HepG2 (cell line): ENCODE results near the gene CPNE1. TPM values are rescaled to one million over a fixed set of nuclear protein-coding genes. Genes with fewer than 3 reads are reported as not detected.
A peak's percentile ranks its signal among the peaks of the same experiment; 100 is the strongest.

Experiments
- ASH2L ChIP-seq: fragments of 300-600, 200-600 bp; sonication (generic); IDR thresholded peaks from 2 replicates; pipeline ENCODE4 v1.7.0; 2017; ENCODE audit warnings: low read depth, mild to moderate bottlenecking, moderate library complexity, mixed read lengths, low read length; ENCODE audit not compliant: insufficient read length
- ATRX ChIP-seq: sonication (generic); formaldehyde crosslinking; IDR thresholded peaks from 2 replicates; pipeline ENCODE4 v1.4.0; 2020; ENCODE audit warnings: missing genetic modification reagents, borderline replicate concordance
- BCLAF1 ChIP-seq: fragments of 450-650 bp; IDR thresholded peaks from 2 replicates; pipeline ENCODE4 v1.6.1; 2017; ENCODE audit warnings: mild to moderate bottlenecking
- CEBPB ChIP-seq: IDR thresholded peaks from 2 replicates; pipeline ENCODE4 v1.6.1; 2011; ENCODE audit warnings: low read depth, low read length, improper control_type of control experiment, borderline replicate concordance
- DDIT3 ChIP-seq: sonication (generic); formaldehyde crosslinking; IDR thresholded peaks from 2 replicates; pipeline ENCODE4 v1.4.0; 2020; ENCODE audit warnings: mild to moderate bottlenecking, missing genetic modification reagents
- DNMT1 ChIP-seq: sonication (generic); formaldehyde crosslinking; IDR thresholded peaks from 2 replicates; pipeline ENCODE4 v1.5.1; 2020; ENCODE audit warnings: mild to moderate bottlenecking, missing genetic modification reagents
- DPF2 ChIP-seq: sonication (generic); formaldehyde crosslinking; IDR thresholded peaks from 2 replicates; pipeline ENCODE4 v1.4.0; 2020; ENCODE audit warnings: mild to moderate bottlenecking, low read depth, missing genetic modification reagents, borderline replicate concordance
- DRAP1 ChIP-seq: IDR thresholded peaks from 2 replicates; pipeline ENCODE4 v1.6.1; 2016; ENCODE audit warnings: missing genetic modification reagents, missing compliant biosample characterization
- EED ChIP-seq: sonication (generic); formaldehyde crosslinking; IDR thresholded peaks from 2 replicates; pipeline ENCODE4 v1.5.0; 2020; ENCODE audit warnings: mild to moderate bottlenecking, missing genetic modification reagents
- ERF ChIP-seq: IDR thresholded peaks from 2 replicates; pipeline ENCODE4 v1.6.1; 2018; ENCODE audit warnings: missing biosample characterization, missing genetic modification reagents
- ETS1 ChIP-seq: sonication (generic); formaldehyde crosslinking; IDR thresholded peaks from 2 replicates; pipeline ENCODE4 v1.4.0; 2020; ENCODE audit warnings: missing genetic modification reagents
- ETV5 ChIP-seq: IDR thresholded peaks from 2 replicates; pipeline ENCODE4 v1.6.1; 2018; ENCODE audit warnings: missing biosample characterization, missing genetic modification reagents, inconsistent platforms, borderline replicate concordance
- FIP1L1 ChIP-seq: fragments of 200-400 bp; formaldehyde crosslinking; IDR thresholded peaks from 2 replicates; pipeline ENCODE4 v1.6.1; 2018; ENCODE audit warnings: low read depth, mild to moderate bottlenecking, low read length, moderate library complexity, borderline replicate concordance; ENCODE audit not compliant: insufficient read depth
- HOXD1 ChIP-seq: sonication (generic); formaldehyde crosslinking; IDR thresholded peaks from 2 replicates; pipeline ENCODE4 v1.5.0; 2020; ENCODE audit warnings: missing genetic modification reagents
- KLF6 ChIP-seq: IDR thresholded peaks from 2 replicates; pipeline ENCODE4 v1.8.0; 2016; ENCODE audit warnings: missing biosample characterization, missing genetic modification reagents
- MAF1 ChIP-seq: sonication (generic); formaldehyde crosslinking; IDR thresholded peaks from 2 replicates; pipeline ENCODE4 v1.5.0; 2020; ENCODE audit warnings: missing genetic modification reagents, borderline replicate concordance
- SRF ChIP-seq: IDR thresholded peaks from 2 replicates; pipeline ENCODE4 v1.6.1; 2011; ENCODE audit warnings: mild to moderate bottlenecking, low read depth, low read length, moderate library complexity
- XBP1 ChIP-seq: sonication (generic); formaldehyde crosslinking; IDR thresholded peaks from 2 replicates; pipeline ENCODE4 v1.5.0; 2020; ENCODE audit warnings: missing genetic modification reagents
- ZNF205 ChIP-seq: IDR thresholded peaks from 2 replicates; pipeline ENCODE4 v1.6.1; 2018; ENCODE audit warnings: missing biosample characterization, missing genetic modification reagents
- ZNF207 ChIP-seq: fragments of 450-650 bp; IDR thresholded peaks from 2 replicates; pipeline ENCODE4 v1.6.1; 2016; ENCODE audit warnings: antibody characterized with exemption, borderline replicate concordance
- ZNF274 ChIP-seq: sonication (generic); formaldehyde crosslinking; IDR thresholded peaks from 2 replicates; pipeline ENCODE4 v1.5.1; 2020; ENCODE audit warnings: mild to moderate bottlenecking, missing genetic modification reagents
- ZNF343 ChIP-seq: sonication (generic); formaldehyde crosslinking; IDR thresholded peaks from 2 replicates; pipeline ENCODE4 v1.4.0; 2020; ENCODE audit warnings: mild to moderate bottlenecking, missing genetic modification reagents
- ZNF703 ChIP-seq: sonication (generic); formaldehyde crosslinking; IDR thresholded peaks from 2 replicates; pipeline ENCODE4 v1.5.1; 2020; ENCODE audit warnings: missing genetic modification reagents, mild to moderate bottlenecking, moderate library complexity, borderline replicate concordance
- ZNF800 ChIP-seq: sonication (generic); formaldehyde crosslinking; IDR thresholded peaks from 2 replicates; pipeline ENCODE4 v1.4.0; 2020; ENCODE audit warnings: missing genetic modification reagents
- ZNF891 ChIP-seq: sonication (generic); formaldehyde crosslinking; IDR thresholded peaks from 2 replicates; pipeline ENCODE4 v1.5.0; 2020; ENCODE audit warnings: mild to moderate bottlenecking, missing genetic modification reagents
- polyA plus RNA-seq, 8 experiments: library from polyadenylated mRNA; depleted of rRNA in 3 of 8; stranded (reverse) in 7 of 8; unstranded in 1 of 8; fragments of >200 nt; fragmentation: Illumina TruSeq in 4 of 8; extraction: Trizol in 4 of 8; gene quantifications; 2 replicates each; pipeline versions ENCODE4 v1.2.1 to v1.2.3, GENCODE V29; 2011 to 2016; ENCODE audit warnings: low read depth in 4 of 8, missing spikeins in 1 of 8, mixed read lengths in 1 of 8; ENCODE audit not compliant: insufficient read depth in 1 of 8
- total RNA-seq, 5 experiments: library from RNA; depleted of rRNA; stranded (reverse); fragments of >200 nt; fragmentation: Illumina TruSeq; extraction: Trizol; gene quantifications; 2 replicates each; pipeline ENCODE4 v1.2.3, GENCODE V29; 2016; ENCODE audit warnings: low read depth in 1 of 5

The CPNE1 gene
- total and polyA plus RNA-seq, 2 of the 13 experiments (the other 11 are each of a cell fraction or from before 2014, with no cell fraction given), result 408 to 431 TPM

GRCh38 chr20:35629427-35630145 is 35.1 kb downstream of the CPNE1 start (continued):
- peak; percentile 49; the same call in 1 of the 2 replicates for TF ChIP-seq ZNF891 (CRISPR knock-in tag)
- TF ChIP-seq ETS1 (CRISPR knock-in tag), result no peak
- TF ChIP-seq ASH2L, result no peak
- no peak for TF ChIP-seq KLF6 (CRISPR knock-in tag)
- TF ChIP-seq ZNF800, result no peak
- no peak for TF ChIP-seq ERF
- no peak for TF ChIP-seq ETV5 (CRISPR knock-in tag)
- no peak for TF ChIP-seq BCLAF1
- no peak for TF ChIP-seq DRAP1
- TF ChIP-seq MAF1 (CRISPR knock-in tag), result no peak
- TF ChIP-seq CEBPB, result peak; percentile 64; the same call in 1 of the 2 replicates
- no peak for TF ChIP-seq ZNF703 (CRISPR knock-in tag)
- no peak for TF ChIP-seq SRF
- no peak for TF ChIP-seq ATRX (CRISPR knock-in tag)
- TF ChIP-seq ZNF205 (CRISPR knock-in tag), result no peak
- no peak for TF ChIP-seq ZNF343 (CRISPR knock-in tag)
- no peak for TF ChIP-seq FIP1L1
- TF ChIP-seq EED (CRISPR knock-in tag), result no peak
- TF ChIP-seq ZNF274 (CRISPR knock-in tag), result no peak
- TF ChIP-seq XBP1 (CRISPR knock-in tag), result no peak
- 0 out of 2 replicates have a peak, but pooled peaks have one; percentile 36 for TF ChIP-seq HOXD1 (CRISPR knock-in tag)
- no peak for TF ChIP-seq ZNF207
- TF ChIP-seq DPF2 (CRISPR knock-in tag), result no peak
- no peak for TF ChIP-seq DNMT1 (CRISPR knock-in tag)
- TF ChIP-seq DDIT3 (CRISPR knock-in tag), result no peak
